CD4-positive, alpha-beta T cell treated with Interleukin-4 for 4 hours (primary cell): ENCODE measurements around the gene BNC1.

ENCODE experiments used
- DNase-seq: peaks from one replicate; pipeline ENCODE4 v3.0.0-alpha.2; 2020

Gene BNC1

DNA sequence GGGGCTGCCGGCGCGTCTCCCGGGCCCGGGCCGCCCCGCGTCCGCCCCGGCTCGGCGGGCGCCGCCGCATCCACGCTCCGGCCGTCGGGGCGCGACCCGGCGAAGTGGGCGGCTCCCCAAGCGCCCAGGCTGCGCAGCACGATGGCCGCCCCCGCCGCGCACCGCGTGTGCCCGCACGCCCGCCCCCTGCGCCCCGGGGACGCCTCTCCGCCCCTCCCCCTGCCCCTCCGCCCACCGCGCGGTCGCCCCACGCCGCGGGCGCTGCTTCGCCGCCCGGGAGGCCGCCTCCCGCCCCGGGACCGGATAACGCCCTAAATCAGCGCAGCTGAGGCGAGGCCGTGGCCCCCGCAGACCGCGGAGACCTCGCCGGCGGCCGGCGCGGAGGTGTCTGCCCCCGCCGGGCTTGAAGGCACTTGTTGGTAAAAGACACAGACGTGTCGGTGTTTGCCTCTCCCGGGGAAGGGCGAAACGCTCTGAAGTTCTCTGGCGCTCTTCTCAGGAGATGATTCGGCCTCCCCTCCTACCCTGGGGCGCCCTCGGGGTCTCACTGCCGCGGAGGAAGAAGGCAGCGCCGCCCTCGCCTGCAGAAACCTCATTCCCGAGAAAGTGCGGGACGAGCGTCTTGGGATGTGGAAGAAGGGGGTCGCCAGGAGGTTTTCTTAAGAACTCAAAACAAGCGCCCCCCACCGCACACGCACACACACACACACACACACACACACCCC lies at the start of gene BNC1:
Gene BNC1 (minus strand): TSS at position 106 of the 725 bp plus-strand sequence. CDS start 36 bp downstream, at position 70.
- no peak for DNase-seq

- no peak for DNase-seq
Observed at GRCh38 chr15:83327041-83327440, 42.6 kb upstream of the BNC1 start.

DNA sequence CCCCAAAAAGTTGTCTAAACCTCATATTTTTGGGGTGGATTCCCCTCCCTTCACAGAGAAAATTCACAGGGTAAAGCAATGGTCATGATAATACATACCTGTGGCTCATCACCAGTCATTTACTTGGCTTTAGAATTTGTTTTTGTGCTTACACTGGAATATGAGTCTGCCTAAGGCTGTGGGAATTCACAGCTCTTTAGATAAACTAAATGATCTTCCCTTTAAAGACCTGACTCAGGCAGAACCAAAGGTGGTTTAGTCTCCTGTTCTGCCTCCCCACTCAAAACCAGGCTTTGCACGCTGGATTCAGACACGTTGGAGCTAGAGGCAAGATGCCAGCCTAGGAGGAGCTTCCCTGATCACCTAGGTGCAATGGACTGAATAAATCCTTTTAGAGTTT lies 40.3 kb upstream of the BNC1 start:
- DNase-seq, result no peak

GRCh38 chr15:83323296-83323711 lies 38.8 kb upstream of the BNC1 start:
- no peak for DNase-seq

DNA sequence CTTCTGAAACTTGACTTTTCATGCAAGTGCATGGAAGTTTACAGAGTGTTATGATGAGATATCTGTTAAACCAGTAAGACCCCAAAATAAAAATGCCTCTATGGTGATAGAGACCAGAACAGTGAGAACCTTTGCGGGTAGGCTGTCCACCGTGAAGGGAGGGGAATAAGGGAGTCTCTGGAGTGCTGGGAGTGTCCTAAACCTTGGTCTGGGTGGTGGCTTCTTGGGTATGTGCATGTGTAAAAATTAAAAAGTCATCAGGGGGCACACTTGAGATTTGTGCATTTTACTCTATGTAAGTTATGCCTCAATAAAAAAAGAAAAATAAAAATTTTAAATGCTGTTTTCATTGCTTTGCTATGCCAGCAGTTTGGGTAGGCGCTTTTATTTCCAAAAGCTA lies 38.2 kb upstream of the BNC1 start:
- DNase-seq, result no peak

DNA sequence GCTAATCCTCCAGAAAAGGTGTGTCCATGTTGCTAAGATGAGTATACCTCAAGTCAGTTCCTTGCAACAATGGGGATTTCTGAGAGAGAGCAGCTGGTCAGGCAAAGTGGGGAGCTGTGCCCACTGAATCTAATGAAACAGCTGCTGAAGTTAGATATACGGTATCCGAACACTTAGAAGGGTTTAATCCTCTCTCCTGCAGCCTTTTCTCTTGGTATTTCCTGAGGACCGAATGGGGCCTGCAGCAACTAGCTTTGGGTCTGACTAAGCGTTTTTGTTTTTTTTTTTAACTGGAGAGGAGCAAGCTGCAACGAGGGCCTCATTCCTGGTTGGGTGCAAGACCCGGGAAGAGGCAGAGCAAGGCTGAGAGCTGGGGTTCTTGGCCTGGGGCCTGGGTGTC lies 37.6 kb upstream of the BNC1 start:
- no peak for DNase-seq

GRCh38 chr15:83320844-83321243 lies 36.4 kb upstream of the BNC1 start:
- DNase-seq, result no peak

DNA sequence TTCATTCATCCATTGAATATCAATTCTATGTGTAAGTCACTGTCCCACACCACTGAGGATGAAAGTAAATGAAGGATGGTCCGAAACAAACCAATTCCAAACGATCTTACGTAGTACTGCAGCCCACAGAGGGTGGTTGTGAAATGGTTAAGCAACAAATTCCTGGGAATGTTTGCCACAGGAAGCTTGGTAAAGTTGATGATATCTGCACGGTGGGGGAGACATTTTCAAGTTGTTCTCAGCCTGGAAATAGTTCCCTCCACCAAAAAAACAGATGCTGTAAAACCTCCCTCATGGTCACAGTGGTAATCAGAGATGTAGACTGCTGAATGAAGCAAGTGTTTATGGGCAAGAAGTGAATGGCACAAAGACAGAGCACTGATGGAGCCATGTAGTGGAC lies 35.9 kb upstream of the BNC1 start:
- DNase-seq, result no peak

- DNase-seq, result no peak
Observed at GRCh38 chr15:83319771-83320170, 35.3 kb upstream of the BNC1 start.

DNA sequence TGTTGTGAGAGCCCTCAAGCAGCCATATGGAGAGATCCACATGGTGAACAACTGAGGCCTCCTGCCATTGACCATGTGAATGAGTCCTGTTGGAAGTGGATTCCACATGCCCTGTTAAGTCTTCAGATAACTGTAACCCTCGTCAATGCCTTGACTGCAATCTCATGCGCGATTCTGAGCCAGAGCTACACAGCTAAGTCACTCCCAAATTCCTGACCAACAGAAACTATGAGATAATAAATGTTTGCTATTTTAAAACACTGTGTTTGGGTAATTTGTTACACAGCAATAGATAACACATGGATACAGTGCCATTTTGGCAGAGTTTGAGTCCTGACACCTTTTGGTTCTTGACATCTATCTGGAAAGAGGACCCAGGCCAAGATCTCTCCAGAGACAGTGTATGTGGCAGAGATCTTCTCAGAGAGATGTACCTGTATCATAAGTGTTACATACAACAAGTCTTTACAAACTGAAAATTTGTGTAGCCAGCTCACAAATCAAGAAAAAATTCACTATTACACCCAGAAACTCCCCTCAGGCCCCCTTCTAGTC lies 34.5 kb upstream of the BNC1 start:
- no peak for DNase-seq

- no peak for DNase-seq
Observed at GRCh38 chr15:83318036-83318435, 33.6 kb upstream of the BNC1 start.

- no peak for DNase-seq
Observed at GRCh38 chr15:83312071-83312470, 27.6 kb upstream of the BNC1 start.

- DNase-seq, result no peak
Observed at GRCh38 chr15:83310521-83311456, 26.3 kb upstream of the BNC1 start.

GRCh38 chr15:83308671-83309070 lies 24.2 kb upstream of the BNC1 start:
- DNase-seq, result no peak

GRCh38 chr15:83306561-83306960 lies 22.1 kb upstream of the BNC1 start:
- no peak for DNase-seq

DNA sequence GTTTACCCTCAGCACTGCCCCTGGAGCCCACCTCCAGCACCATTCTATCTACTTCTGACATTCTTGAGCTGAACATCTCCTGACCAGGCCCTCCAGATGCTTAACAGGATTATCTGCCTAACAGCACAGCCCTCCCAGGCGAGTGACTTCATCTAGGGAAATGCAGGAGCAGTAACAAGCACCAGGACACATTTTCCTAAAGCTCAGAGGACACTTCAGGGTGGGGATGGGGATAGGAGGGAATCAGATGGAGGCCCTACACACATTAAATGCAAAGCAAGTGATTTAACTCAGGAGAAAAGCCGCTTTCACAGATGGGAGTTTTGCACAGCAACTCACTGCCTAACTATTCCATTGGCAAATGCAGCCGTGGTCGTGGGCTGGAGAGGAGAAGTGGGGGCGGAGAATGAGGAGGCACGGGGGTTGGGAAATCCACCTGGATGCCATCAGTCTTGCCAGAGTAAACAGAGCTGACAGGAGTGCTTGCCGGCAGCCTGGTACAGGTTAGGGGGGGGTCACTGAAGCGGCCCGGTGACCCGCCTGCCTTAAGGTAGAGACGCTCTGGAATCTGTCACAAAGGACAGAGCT lies 21.3 kb upstream of the BNC1 start:
- DNase-seq, result no peak

DNA sequence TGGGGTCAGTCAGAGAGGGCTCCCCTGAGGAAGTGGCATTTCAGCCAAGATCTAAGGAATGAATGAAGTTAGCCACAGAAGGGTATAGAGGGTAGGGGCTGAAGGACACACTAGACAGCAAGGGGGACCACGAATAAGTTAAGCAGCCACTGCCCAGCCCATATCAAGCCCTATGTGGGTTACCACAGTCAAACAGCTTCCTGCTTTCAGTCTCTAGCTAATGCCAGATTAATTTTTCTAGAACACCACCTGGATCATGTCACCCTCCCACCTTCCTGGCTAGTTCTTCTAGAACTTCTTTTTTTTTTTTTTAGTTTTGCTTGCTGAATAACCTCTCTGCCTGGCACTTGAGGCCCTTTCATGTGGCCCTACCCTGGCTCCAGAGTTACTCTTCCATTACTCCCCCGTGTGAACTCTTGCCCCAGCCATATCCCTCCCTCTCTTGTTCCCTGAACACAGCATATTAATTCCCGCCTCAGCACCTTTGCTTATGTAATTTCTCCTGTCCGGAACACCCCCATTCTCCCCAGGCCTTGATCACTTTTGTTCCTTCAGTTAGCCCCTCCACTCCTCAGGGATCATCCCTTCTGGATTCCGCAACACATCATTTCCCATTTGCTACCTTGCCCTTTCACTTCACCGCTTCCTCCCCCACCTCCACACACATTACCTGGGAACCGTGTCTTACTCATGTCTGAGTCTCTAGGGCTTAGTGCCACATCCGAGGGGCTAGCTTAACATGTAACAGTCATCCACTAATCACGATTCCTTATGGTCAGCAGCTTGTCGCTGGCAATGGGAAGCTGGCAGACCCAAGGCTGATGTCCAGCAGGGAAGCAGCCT lies 20.6 kb upstream of the BNC1 start:
- no peak for DNase-seq

DNA sequence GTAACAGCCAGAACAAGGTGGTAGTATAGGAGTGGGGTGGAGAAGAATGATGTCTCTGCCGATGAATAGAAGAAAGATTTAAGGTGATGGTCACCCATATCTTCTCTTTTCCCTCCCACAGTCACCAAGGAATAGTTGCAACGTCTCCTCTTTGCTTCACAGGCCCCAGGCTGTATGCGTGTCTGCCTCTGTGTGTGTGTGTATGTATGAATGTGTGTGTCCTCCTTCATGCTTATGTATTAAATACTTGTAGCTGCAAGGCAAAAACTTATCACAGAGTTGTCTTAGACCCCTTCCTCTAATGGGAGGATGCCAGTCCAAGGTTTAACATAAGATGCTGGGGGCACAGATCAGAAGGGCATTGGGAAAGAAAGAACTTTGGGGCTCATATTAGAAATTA lies 19.1 kb upstream of the BNC1 start:
- DNase-seq, result no peak

GRCh38 chr15:83300826-83301225 lies 16.4 kb upstream of the BNC1 start:
- no peak for DNase-seq

- no peak for DNase-seq
Observed at GRCh38 chr15:83299462-83299861, 15.0 kb upstream of the BNC1 start.

DNA sequence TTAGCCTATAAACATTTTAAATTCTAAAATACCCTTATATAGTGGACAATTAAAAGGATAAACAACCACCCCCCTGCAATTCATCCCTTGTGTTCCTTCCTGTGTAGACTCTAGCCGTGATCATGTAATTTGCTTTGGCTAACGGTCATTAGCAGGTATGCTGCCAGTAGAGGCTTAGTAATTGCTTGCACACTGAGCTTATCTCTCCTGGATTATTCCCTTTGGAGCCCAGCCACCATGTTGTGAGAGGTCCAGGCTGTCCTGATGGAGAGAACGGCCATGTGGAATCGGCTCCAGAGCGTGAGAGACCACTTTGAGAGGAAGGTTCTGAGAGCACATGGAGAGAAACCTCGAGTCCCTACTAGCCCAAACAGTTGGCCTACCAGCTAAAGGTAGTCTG lies 11.0 kb upstream of the BNC1 start:
- DNase-seq, result no peak

- DNase-seq, result no peak
Observed at GRCh38 chr15:83293201-83293600, 8.7 kb upstream of the BNC1 start.

GRCh38 chr15:83292317-83292716 lies 7.9 kb upstream of the BNC1 start:
- no peak for DNase-seq
